ENCODE results near the gene ZNF652. TPM values are rescaled to one million over a fixed set of nuclear protein-coding genes. Genes with fewer than 3 reads are reported as not detected.

The ZNF652 gene
- total and polyA plus RNA-seq, 2 of the 4 experiments (the other 2 are of a cell fraction) = 3.6 to 8.8 TPM

GRCh38 chr17:49393491-49394255 is 31.6 kb upstream of the ZNF652 start:
- no peak for TF ChIP-seq SMC3 (IDR thresholded peaks at IDR 0.05; ENCODE audit: low read depth, low read length)
- no peak for TF ChIP-seq RFX5 (IDR thresholded peaks at IDR 0.05; ENCODE audit: low read depth, low read length)
- TF ChIP-seq CHD1 (IDR thresholded peaks at IDR 0.05; ENCODE audit: low read depth, low read length) = no peak
- TF ChIP-seq MAZ (IDR thresholded peaks at IDR 0.05; ENCODE audit: borderline replicate concordance, low read depth, low read length) = no peak
- dilution Hi-C loops (cut with HindIII; ENCODE audit: low sequenced_read_pairs, unreplicated experiment) = no loop called here

More at GRCh38 chr17:49393491-49394255, 31.6 kb upstream of the ZNF652 start:
- Histone ChIP-seq H2AK9ac (replicated peaks; ENCODE audit: low read depth, low read length, poor library complexity) (no peak overlapping the region), H3K14ac (replicated peaks; ENCODE audit: low read depth, low read length) (no peak overlapping the region), H3K56ac (ENCODE audit: extremely low read depth, insufficient read depth, low read length) (no peak overlapping the region), H3K4me1 (ENCODE audit: control insufficient read depth, insufficient read depth, low read length) (peaks cover 8% of the 10 kb centered on the region), H3K79me1 (ENCODE audit: low read depth in 1 of 2, low read length in 2 of 2) (no peaks in the 10 kb centered on the region), H4K91ac (ENCODE audit: insufficient read depth, low read depth, low read length) (no peak overlapping the region), H3K4me3 (ENCODE audit: insufficient read depth, low read depth, low read length) (no peak overlapping the region), H2BK5ac (ENCODE audit: low read depth, low read length, poor library complexity, severe bottlenecking) (no peak overlapping the region), H3K18ac (ENCODE audit: low read depth, low read length) (no peak overlapping the region), H3K4me2 (ENCODE audit: low read depth, low read length) (no peak overlapping the region), H4K8ac (ENCODE audit: low read depth in 2 of 2, low read length in 2 of 2) (no peak overlapping the region), H2BK120ac (ENCODE audit: low read depth, low read length) (no peak overlapping the region), H2BK20ac (ENCODE audit: low read depth, low read length) (no peak overlapping the region), H2AK5ac (ENCODE audit: low read depth, low read length) (no peak overlapping the region), H3K23ac (ENCODE audit: low read depth, low read length) (no peak overlapping the region), H3K36me3 (ENCODE audit: control insufficient read depth, insufficient read depth, low read length) (no peaks in the 10 kb centered on the region), H3K4ac (ENCODE audit: low read depth, low read length) (no peak overlapping the region), H3K9me3 (ENCODE audit: control insufficient read depth, insufficient read depth, low read length) (no peaks in the 10 kb centered on the region), H2AFZ (replicated peaks; ENCODE audit: low read length, poor library complexity) (peak overlapping the region; percentile 48), H4K20me1 (ENCODE audit: insufficient read depth, low read length) (no peaks in the 10 kb centered on the region), H3K9ac (ENCODE audit: low read depth, low read length) (no peak overlapping the region), H3K9me1 (ENCODE audit: insufficient read depth, low read length) (peaks cover 4% of the 10 kb centered on the region), H4K5ac (ENCODE audit: low read depth, low read length) (no peak overlapping the region), H3K27ac (ENCODE audit: insufficient read depth, low read length) (no peak overlapping the region), H2BK15ac (ENCODE audit: low read depth, low read length) (no peak overlapping the region), H3K27me3 (ENCODE audit: control insufficient read depth, insufficient read depth, low read length) (peaks cover 12% of the 10 kb centered on the region)
- DNase-seq (no peak), ATAC-seq (ENCODE audit: low read depth) (no peak)
- in situ Hi-C loops (cut with MboI; ENCODE audit: low sequenced_read_pairs) = no loop called here
- CTCF ChIA-PET = no interaction called here
- intact Hi-C loops (cut with micrococcal nuclease) = no loop called here
- no CpG with 5 or more reads among the region's 8 CpGs for WGBS, 2 experiments (ENCODE audit: extremely low coverage in 2 of 2, insufficient read length in 1 of 2)
- POLR2A ChIA-PET (ENCODE audit: unreplicated experiment) = no interaction called here
- no TSS peak for BruUV-seq (replicated peaks)

Measured in IMR-90 (cell line).